ENCODE measurements around the gene MTCL1. TPM values are rescaled to one million over a fixed set of nuclear protein-coding genes. Genes with fewer than 3 reads are reported as not detected.

MTCL1 gene
- total RNA-seq, 3 donors from 2014 or later (not counting 1 experiment from before 2014, with no cell fraction given) = 0.38 to 1.5 (median 0.43) TPM

GRCh38 chr18:8814206-8814605, 108.8 kb downstream of the MTCL1 start:
- WGBS (ENCODE audit: insufficient coverage) = 91% methylated on average over 5 of the region's 6 CpGs
- no peak overlapping the region for H3K27ac ChIP-seq (ENCODE audit: low read length)
- TF ChIP-seq CTCF (IDR thresholded peaks at IDR 0.05) = no peak
- no peaks in the 10 kb centered on the region for H3K4me1 ChIP-seq (ENCODE audit: control insufficient read depth, insufficient read depth, low read length)
- ATAC-seq = no peak
- H3K4me3 ChIP-seq (ENCODE audit: low read length) = no peak overlapping the region
- H3K27ac Mint-ChIP-seq = no peak overlapping the region
- H3K4me1 Mint-ChIP-seq = peaks cover 0 to 3% of the 10 kb centered on the region in 2 donors
- H3K9me3 Mint-ChIP-seq = no peaks in the 10 kb centered on the region
- no peaks in the 10 kb centered on the region for H3K36me3 Mint-ChIP-seq
- DNase-seq = no peak
- no peaks in the 10 kb centered on the region for H3K27me3 ChIP-seq (ENCODE audit: control insufficient read depth, insufficient read depth, low read length)
- no peaks in the 10 kb centered on the region for H3K36me3 ChIP-seq (ENCODE audit: control insufficient read depth, insufficient read depth, low read length)
- H3K9me3 ChIP-seq (ENCODE audit: control insufficient read depth, insufficient read depth, low read length) = no peaks in the 10 kb centered on the region
- intact Hi-C loops (cut with micrococcal nuclease) = no loop called here
- H3K4me3 Mint-ChIP-seq = no peak overlapping the region
- H3K27me3 Mint-ChIP-seq (ENCODE audit: low read depth in 2 of 2) = peaks cover 12 to 14% of the 10 kb centered on the region in 2 donors

- Histone ChIP-seq H3K36me3 (ENCODE audit: control insufficient read depth, insufficient read depth, low read length) (no peaks in the 10 kb centered on the region), H3K9me3 (ENCODE audit: control insufficient read depth, insufficient read depth, low read length) (no peaks in the 10 kb centered on the region), H3K27me3 (ENCODE audit: control insufficient read depth, insufficient read depth, low read length) (no peaks in the 10 kb centered on the region), H3K4me3 (ENCODE audit: low read length) (no peak overlapping the region), H3K27ac (ENCODE audit: low read length) (no peak overlapping the region), H3K4me1 (ENCODE audit: control insufficient read depth, insufficient read depth, low read length) (no peaks in the 10 kb centered on the region)
- Mint-ChIP-seq H3K9me3 (no peaks in the 10 kb centered on the region), H3K36me3 (no peaks in the 10 kb centered on the region), H3K4me1 (no peaks in the 10 kb centered on the region), H3K27me3 (ENCODE audit: low read depth in 2 of 2) (peaks cover 4 to 19% of the 10 kb centered on the region in 2 donors), H3K27ac (no peak overlapping the region), H3K4me3 (no peak overlapping the region)
- 100% methylated on average over 1 of the region's 3 CpGs for WGBS (ENCODE audit: insufficient coverage)
- DNase-seq = no peak
- no peak for ATAC-seq
- intact Hi-C loops (cut with micrococcal nuclease) = no loop called here
- TF ChIP-seq CTCF (IDR thresholded peaks at IDR 0.05) = no peak
These were observed 110.9 kb downstream of the MTCL1 start for GRCh38 chr18:8816220-8816619.

GRCh38 chr18:8816816-8817215, 111.5 kb downstream of the MTCL1 start:
- Histone ChIP-seq H3K27me3 (ENCODE audit: control insufficient read depth, insufficient read depth, low read length) (no peaks in the 10 kb centered on the region), H3K36me3 (ENCODE audit: control insufficient read depth, insufficient read depth, low read length) (no peaks in the 10 kb centered on the region), H3K27ac (ENCODE audit: low read length) (no peak overlapping the region), H3K9me3 (ENCODE audit: control insufficient read depth, insufficient read depth, low read length) (no peaks in the 10 kb centered on the region), H3K4me3 (ENCODE audit: low read length) (no peak overlapping the region), H3K4me1 (ENCODE audit: control insufficient read depth, insufficient read depth, low read length) (no peaks in the 10 kb centered on the region)
- TF ChIP-seq CTCF (IDR thresholded peaks at IDR 0.05) = no peak
- no peaks in the 10 kb centered on the region for H3K9me3 Mint-ChIP-seq
- H3K4me3 Mint-ChIP-seq = no peak overlapping the region
- no peaks in the 10 kb centered on the region for H3K36me3 Mint-ChIP-seq
- intact Hi-C loops (cut with micrococcal nuclease) = no loop called here
- no peaks in the 10 kb centered on the region for H3K4me1 Mint-ChIP-seq
- 50% methylated on average over 1 of the region's 1 CpG for WGBS (ENCODE audit: insufficient coverage)
- no peak overlapping the region for H3K27ac Mint-ChIP-seq
- H3K27me3 Mint-ChIP-seq (ENCODE audit: low read depth in 2 of 2) = peaks cover 4 to 19% of the 10 kb centered on the region in 2 donors
- DNase-seq (no peak), ATAC-seq (no peak)

- H3K4me3 ChIP-seq (ENCODE audit: low read length) = no peak overlapping the region
- H3K4me3 Mint-ChIP-seq = no peak overlapping the region
- H3K4me1 ChIP-seq (ENCODE audit: control insufficient read depth, insufficient read depth, low read length) = no peaks in the 10 kb centered on the region
- intact Hi-C loops (cut with micrococcal nuclease) = no loop called here
- no peak for ATAC-seq
- no peaks in the 10 kb centered on the region for H3K36me3 Mint-ChIP-seq
- 91% methylated on average over 15 of the region's 15 CpGs for WGBS (ENCODE audit: insufficient coverage)
- no peaks in the 10 kb centered on the region for H3K9me3 Mint-ChIP-seq
- TF ChIP-seq CTCF (IDR thresholded peaks at IDR 0.05) = no peak
- H3K36me3 ChIP-seq (ENCODE audit: control insufficient read depth, insufficient read depth, low read length) = no peaks in the 10 kb centered on the region
- no peaks in the 10 kb centered on the region for H3K9me3 ChIP-seq (ENCODE audit: control insufficient read depth, insufficient read depth, low read length)
- no peak overlapping the region for H3K27ac ChIP-seq (ENCODE audit: low read length)
- H3K4me1 Mint-ChIP-seq = no peaks in the 10 kb centered on the region
- no peak for DNase-seq
- no peak overlapping the region for H3K27ac Mint-ChIP-seq
- no peaks in the 10 kb centered on the region for H3K27me3 ChIP-seq (ENCODE audit: control insufficient read depth, insufficient read depth, low read length)
- peaks cover 0 to 9% of the 10 kb centered on the region in 2 donors for H3K27me3 Mint-ChIP-seq (ENCODE audit: low read depth in 2 of 2)
These were observed 113.6 kb downstream of the MTCL1 start for GRCh38 chr18:8818982-8819381.

Measured in natural killer cell (primary cell).